Gastroesophageal sphincter (tissue), 3 donors: Measurements from ENCODE around the gene ERP44.
"Not testable (repeated sequence)": the region's sequence is repeated elsewhere in the genome, so short reads cannot be mapped to it uniquely, and the experiment has no call there.

Experiments
- EP300 ChIP-seq: sonication (generic); formaldehyde crosslinking; IDR thresholded peaks from one replicate; pipeline ENCODE4 v1.6.1; 2017; ENCODE audit warnings: antibody characterized with exemption, mild to moderate bottlenecking
- POLR2A ChIP-seq, 2 donors: fragments of 450-650 bp; IDR thresholded peaks; one replicate each; pipeline ENCODE4 v1.6.1; 2017; ENCODE audit warnings: antibody characterized with exemption in 2 of 2, mild to moderate bottlenecking in 2 of 2, moderate library complexity in 1 of 2
- POLR2AphosphoS5 ChIP-seq: sonication (generic); formaldehyde crosslinking; IDR thresholded peaks from one replicate; pipeline ENCODE4 v1.6.1; 2017; ENCODE audit warnings: antibody characterized with exemption
- TF ChIP-seq, protein P1 (sequence below), 4 experiments: fragments of 200-600 bp in 2 of 4; fragments of 450-650 bp in 2 of 4; sonication (generic) in 1 of 4; IDR thresholded peaks; one replicate each; pipeline ENCODE4 v1.5.1; 2017 to 2019; ENCODE audit warnings: antibody characterized with exemption in 4 of 4, mild to moderate bottlenecking in 2 of 4, moderate library complexity in 2 of 4

DNA sequence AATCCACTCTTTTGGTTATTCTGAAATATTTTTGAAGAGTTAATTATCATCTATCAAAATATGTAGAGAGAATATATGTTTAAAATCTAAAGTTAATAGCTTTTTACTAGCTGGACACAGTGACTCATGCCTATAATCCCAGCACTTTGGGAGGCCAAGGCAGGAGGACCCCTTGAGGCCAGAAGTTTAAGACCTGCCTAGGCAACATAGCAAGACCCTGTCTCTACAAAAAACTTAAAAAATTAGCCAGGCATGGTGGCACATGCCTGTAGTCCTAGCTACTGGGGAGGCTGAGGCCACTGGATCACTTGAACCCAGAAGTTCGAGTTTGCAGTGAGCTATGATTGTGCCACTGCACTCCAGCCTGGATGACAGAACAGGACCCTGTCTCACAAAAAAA is 36.1 kb downstream of the ERP44 start:
- TF ChIP-seq POLR2A (IDR thresholded peaks at IDR 0.05); POLR2AphosphoS5; EP300: not testable (repeated sequence)
- TF ChIP-seq, protein P1, sequence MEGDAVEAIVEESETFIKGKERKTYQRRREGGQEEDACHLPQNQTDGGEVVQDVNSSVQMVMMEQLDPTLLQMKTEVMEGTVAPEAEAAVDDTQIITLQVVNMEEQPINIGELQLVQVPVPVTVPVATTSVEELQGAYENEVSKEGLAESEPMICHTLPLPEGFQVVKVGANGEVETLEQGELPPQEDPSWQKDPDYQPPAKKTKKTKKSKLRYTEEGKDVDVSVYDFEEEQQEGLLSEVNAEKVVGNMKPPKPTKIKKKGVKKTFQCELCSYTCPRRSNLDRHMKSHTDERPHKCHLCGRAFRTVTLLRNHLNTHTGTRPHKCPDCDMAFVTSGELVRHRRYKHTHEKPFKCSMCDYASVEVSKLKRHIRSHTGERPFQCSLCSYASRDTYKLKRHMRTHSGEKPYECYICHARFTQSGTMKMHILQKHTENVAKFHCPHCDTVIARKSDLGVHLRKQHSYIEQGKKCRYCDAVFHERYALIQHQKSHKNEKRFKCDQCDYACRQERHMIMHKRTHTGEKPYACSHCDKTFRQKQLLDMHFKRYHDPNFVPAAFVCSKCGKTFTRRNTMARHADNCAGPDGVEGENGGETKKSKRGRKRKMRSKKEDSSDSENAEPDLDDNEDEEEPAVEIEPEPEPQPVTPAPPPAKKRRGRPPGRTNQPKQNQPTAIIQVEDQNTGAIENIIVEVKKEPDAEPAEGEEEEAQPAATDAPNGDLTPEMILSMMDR (IDR thresholded peaks at IDR 0.05), result not testable (repeated sequence)
